ENCODE data around the gene PALM. TPM values are rescaled to one million over a fixed set of nuclear protein-coding genes. Genes with fewer than 3 reads are reported as not detected.

PALM gene
- total RNA-seq, 4 donors from 2014 or later, result 4.4 to 10.2 (median 7.2) TPM

DNA sequence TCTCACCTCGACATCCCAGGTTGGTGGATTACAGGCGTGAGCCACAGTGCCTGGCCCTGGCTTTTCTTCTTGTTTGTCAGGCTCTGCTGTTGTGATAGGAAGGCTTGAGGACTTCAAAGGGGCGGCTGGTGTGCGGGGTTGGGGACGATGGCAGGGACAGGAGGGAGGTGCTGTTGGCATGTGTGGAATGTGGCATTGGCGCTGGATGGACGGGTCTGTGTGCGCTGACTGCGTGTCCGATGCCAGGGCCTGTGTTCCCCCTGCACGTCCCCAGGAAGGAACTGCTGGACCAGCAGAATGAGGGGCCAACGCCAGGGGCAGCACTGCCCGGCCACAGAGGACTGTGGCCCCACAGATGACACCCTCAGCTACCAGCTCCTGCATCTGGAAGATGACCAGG, 75.8 kb downstream of the PALM start:
- in situ Hi-C loops (cut with MboI; ENCODE audit: low sequenced_read_pairs in 4 of 4), result no loop called here
- no peak for TF ChIP-seq POLR2A (IDR thresholded peaks at IDR 0.05)
- H3K27ac ChIP-seq, result peak overlapping the region in 3 of 4 donors; percentile 48 to 71 (median 61)
- DNase-seq (no peak), ATAC-seq (no peak)
- no peaks in the 10 kb centered on the region for H3K36me3 ChIP-seq
- no peaks in the 10 kb centered on the region for H3K9me3 ChIP-seq
- intact Hi-C loops (cut with DNase I; ENCODE audit: low total_unique reads), result no loop called here
- peaks cover 3 to 8% (median 7%) of the 10 kb centered on the region in 3 donors for H3K27me3 ChIP-seq
- peaks cover 8 to 14% of the 10 kb centered on the region in 2 donors for H3K4me1 ChIP-seq
- H3K4me3 ChIP-seq, result no peak overlapping the region

GRCh38 chr19:787536-787935, 78.8 kb downstream of the PALM start:
- Histone ChIP-seq H3K9me3 (no peaks in the 10 kb centered on the region), H3K36me3 (no peaks in the 10 kb centered on the region), H3K27me3 (no peaks in the 10 kb centered on the region), H3K4me1 (peaks cover 8 to 23% of the 10 kb centered on the region in 2 donors), H3K27ac (peak overlapping the region in 3 of 4 donors; percentile 31 to 62 (median 60)), H3K4me3 (no peak overlapping the region)
- in situ Hi-C loops (cut with MboI; ENCODE audit: low sequenced_read_pairs in 4 of 4) (no loop called here), intact Hi-C loops (cut with DNase I; ENCODE audit: low total_unique reads) (no loop called here)
- DNase-seq (no peak), ATAC-seq (no peak)
- no peak for TF ChIP-seq CTCF (IDR thresholded peaks at IDR 0.05 in 4 of 5, conservative IDR thresholded peaks at IDR 0.05 in 1 of 5)
- no peak for TF ChIP-seq POLR2A (IDR thresholded peaks at IDR 0.05)

GRCh38 chr19:788686-788982, 79.9 kb downstream of the PALM start:
- intact Hi-C loops (cut with DNase I; ENCODE audit: low total_unique reads), result no loop called here
- DNase-seq, result no peak
- Histone ChIP-seq H3K36me3 (no peaks in the 10 kb centered on the region), H3K27ac (peak overlapping the region in 3 of 4 donors; percentile 60 to 65 (median 62)), H3K4me1 (peaks cover 8 to 23% of the 10 kb centered on the region in 2 donors), H3K9me3 (no peaks in the 10 kb centered on the region), H3K4me3 (peak overlapping the region in 2 of 4 donors; percentile 10 to 11), H3K27me3 (no peaks in the 10 kb centered on the region)
- in situ Hi-C loops (cut with MboI; ENCODE audit: low sequenced_read_pairs in 4 of 4), result no loop called here
- TF ChIP-seq POLR2A (IDR thresholded peaks at IDR 0.05) (no peak), CTCF (IDR thresholded peaks at IDR 0.05 in 4 of 5, conservative IDR thresholded peaks at IDR 0.05 in 1 of 5) (no peak)
- ATAC-seq, result no peak

DNA sequence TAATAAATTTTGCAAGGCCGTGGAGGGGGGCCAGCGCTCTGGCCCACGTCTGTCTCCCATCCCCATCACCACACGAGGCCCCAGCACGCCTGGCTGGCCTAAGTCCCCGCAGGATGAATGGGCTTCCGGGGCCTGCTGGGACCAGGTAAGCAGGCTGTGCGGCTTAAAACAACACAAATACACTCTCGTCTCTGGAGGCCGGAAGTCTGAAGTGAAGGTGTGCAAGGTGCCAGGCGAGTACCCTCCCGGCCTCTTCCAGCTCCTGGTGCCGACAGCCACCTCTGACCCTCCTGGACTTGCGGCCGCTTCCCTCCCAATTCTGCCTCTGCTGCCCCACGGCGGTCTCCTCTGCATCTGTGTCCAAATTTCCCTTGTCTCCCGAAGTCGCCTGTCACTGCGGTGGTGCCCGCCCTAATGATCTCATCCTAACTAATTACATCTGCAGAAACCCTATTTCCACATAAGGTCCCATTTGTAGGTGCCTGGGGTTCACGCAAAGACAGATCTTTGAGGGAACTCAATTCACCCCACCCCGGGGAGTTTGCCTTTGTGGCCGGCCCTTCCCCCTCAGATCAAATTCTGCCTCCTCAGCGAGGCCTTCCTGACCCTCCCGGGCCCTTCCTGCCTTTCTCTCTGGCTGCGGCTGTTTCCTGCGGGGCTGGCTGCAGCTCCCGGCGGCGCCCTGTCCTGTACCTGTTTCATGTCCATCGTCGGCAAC, 80.4 kb downstream of the PALM start:
- intact Hi-C loops (cut with DNase I; ENCODE audit: low total_unique reads) (no loop called here), in situ Hi-C loops (cut with MboI; ENCODE audit: low sequenced_read_pairs in 4 of 4) (no loop called here)
- peaks cover 8 to 23% of the 10 kb centered on the region in 2 donors for H3K4me1 ChIP-seq
- peak overlapping the region; percentile 25 to 65 (median 61) for H3K27ac ChIP-seq
- DNase-seq (no peak), ATAC-seq (peak; percentile 52 to 66)
- TF ChIP-seq POLR2A (IDR thresholded peaks at IDR 0.05) (no peak), CTCF (IDR thresholded peaks at IDR 0.05 in 4 of 5, conservative IDR thresholded peaks at IDR 0.05 in 1 of 5) (no peak)
- H3K9me3 ChIP-seq, result no peaks in the 10 kb centered on the region
- H3K27me3 ChIP-seq, result no peaks in the 10 kb centered on the region
- peak overlapping the region in 2 of 4 donors; percentile 10 to 11 for H3K4me3 ChIP-seq
- H3K36me3 ChIP-seq, result no peaks in the 10 kb centered on the region

DNA sequence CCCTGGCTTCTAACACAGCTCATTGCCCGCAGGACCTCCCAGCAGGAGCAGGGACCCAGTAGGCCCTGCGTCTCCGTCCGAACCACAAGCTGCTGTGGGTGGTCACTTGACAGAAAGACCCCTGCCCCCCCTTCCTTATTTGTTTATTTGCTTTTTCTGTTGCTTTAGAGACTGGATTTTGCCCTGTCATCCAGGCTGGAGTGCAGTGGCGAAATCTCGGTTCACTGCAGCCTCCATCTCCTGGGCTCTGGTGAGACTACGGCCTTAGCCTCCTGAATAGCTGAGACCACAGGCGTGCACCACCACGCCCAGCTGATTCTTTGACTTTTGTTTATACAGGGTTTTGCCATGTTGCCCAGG, 80.9 kb downstream of the PALM start:
- no peaks in the 10 kb centered on the region for H3K36me3 ChIP-seq
- no peak for ATAC-seq
- peak overlapping the region in 3 of 4 donors; percentile 60 to 65 (median 62) for H3K27ac ChIP-seq
- peaks cover 8 to 23% of the 10 kb centered on the region in 2 donors for H3K4me1 ChIP-seq
- in situ Hi-C loops (cut with MboI; ENCODE audit: low sequenced_read_pairs in 4 of 4) (no loop called here), intact Hi-C loops (cut with DNase I; ENCODE audit: low total_unique reads) (loop anchor here (10.0 kb wide), 1 partner anchor 485 kb away; the partner anchor contains the start of gene FAM174C)
- H3K9me3 ChIP-seq, result no peaks in the 10 kb centered on the region
- DNase-seq, result no peak
- H3K27me3 ChIP-seq, result no peaks in the 10 kb centered on the region
- peak overlapping the region in 1 of 4 donors; percentile 11 for H3K4me3 ChIP-seq
- TF ChIP-seq CTCF (IDR thresholded peaks at IDR 0.05 in 4 of 5, conservative IDR thresholded peaks at IDR 0.05 in 1 of 5), result no peak
- TF ChIP-seq POLR2A (IDR thresholded peaks at IDR 0.05), result no peak

Data from gastrocnemius medialis (tissue), 4 donors.